GM06990 (cell line): ENCODE measurements around the gene SH2D7.

Experiments
- DNase-seq: peaks from one replicate; pipeline ENCODE4 v3.0.0-alpha.2; 2011; ENCODE audit not compliant: insufficient read length; ENCODE audit errors: extremely low read depth
- H3K27me3 ChIP-seq: replicated peaks from 2 replicates; pipeline ENCODE4 v1.6.0; 2011; ENCODE audit warnings: low read length; ENCODE audit not compliant: control insufficient read depth, insufficient read depth
- H3K36me3 ChIP-seq: 2 replicates; pipeline ENCODE4 v1.5.1; 2011; ENCODE audit warnings: low read length; ENCODE audit not compliant: control insufficient read depth, insufficient read depth
- H3K4me3 ChIP-seq: replicated peaks from 2 replicates; pipeline ENCODE4 v1.5.1; 2011; ENCODE audit warnings: low read depth, mild to moderate bottlenecking, control low read depth, low read length
- CTCF ChIP-seq: IDR thresholded peaks from 2 replicates; pipeline ENCODE4 v1.5.1; 2011; ENCODE audit warnings: low read length, control low read depth, mild to moderate bottlenecking, inconsistent platforms; ENCODE audit not compliant: insufficient read depth, poor library complexity, severe bottlenecking

Gene SH2D7

DNA sequence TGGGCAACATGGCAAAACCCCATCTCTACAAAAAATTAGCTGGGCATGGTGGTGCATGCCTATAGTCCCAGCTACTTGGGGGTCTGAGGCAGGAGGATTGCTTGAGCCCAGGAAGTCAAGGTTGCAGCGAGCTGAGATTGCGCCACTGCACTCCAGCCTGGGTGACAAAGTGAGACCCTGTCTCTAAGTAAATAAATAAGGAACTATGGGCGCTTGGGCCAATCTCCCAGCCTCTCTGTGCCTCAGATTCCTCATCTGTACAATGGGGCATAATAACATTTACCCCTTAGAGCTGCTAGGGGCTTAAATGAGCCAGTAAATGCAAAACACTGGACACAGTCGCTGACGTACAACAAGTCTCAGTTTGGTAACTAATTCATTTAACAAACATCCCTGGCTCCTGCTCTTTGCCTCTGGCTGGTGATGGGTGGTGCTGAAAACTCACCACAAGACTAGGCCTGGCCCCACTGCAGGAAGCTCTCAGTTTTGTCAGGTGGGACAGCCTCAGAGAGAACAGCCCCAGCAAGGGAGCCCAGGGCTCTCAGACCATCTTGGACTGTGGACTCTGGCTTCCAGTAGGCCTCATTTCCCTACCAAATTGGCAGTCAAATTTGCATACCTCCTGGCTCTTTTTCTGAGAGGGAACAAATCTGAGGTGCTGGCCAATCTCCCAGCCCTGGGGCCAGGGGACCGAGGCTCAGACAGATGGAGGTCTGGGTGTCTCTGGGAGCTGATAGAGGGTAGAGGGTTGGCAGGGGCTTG lies 8.5 kb upstream of the SH2D7 start:
- no peaks in the 10 kb centered on the region for H3K27me3 ChIP-seq
- no peak for DNase-seq
- H3K36me3 ChIP-seq, result no peaks in the 10 kb centered on the region
- no peak for TF ChIP-seq CTCF
- no peak overlapping the region for H3K4me3 ChIP-seq

- Histone ChIP-seq H3K27me3 (no peaks in the 10 kb centered on the region), H3K4me3 (no peak overlapping the region), H3K36me3 (no peaks in the 10 kb centered on the region)
- no peak for TF ChIP-seq CTCF
- DNase-seq, result no peak
Observed at GRCh38 chr15:78084449-78084750, 8.0 kb upstream of the SH2D7 start.

DNA sequence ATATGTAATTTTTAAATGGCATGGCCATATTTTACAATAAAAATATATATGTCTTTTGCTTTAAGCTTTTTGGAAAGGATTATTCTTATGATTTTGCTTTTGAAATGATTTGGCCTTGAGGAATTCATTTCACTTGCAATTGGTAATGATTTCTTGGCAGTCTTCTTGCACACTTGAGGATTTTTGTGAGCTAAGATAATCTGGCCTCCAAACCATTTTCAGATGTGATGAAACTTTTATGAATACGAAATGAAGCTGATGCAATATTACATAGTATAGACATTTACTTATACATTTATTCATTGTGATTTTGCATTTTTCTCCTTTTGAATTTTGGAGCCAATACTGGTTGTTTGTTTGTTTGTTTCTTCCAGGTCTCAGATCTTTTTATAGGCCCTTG lies 6.4 kb upstream of the SH2D7 start:
- no peak for DNase-seq
- no peak for TF ChIP-seq CTCF
- H3K36me3 ChIP-seq, result no peaks in the 10 kb centered on the region
- no peaks in the 10 kb centered on the region for H3K27me3 ChIP-seq
- H3K4me3 ChIP-seq, result no peak overlapping the region

DNA sequence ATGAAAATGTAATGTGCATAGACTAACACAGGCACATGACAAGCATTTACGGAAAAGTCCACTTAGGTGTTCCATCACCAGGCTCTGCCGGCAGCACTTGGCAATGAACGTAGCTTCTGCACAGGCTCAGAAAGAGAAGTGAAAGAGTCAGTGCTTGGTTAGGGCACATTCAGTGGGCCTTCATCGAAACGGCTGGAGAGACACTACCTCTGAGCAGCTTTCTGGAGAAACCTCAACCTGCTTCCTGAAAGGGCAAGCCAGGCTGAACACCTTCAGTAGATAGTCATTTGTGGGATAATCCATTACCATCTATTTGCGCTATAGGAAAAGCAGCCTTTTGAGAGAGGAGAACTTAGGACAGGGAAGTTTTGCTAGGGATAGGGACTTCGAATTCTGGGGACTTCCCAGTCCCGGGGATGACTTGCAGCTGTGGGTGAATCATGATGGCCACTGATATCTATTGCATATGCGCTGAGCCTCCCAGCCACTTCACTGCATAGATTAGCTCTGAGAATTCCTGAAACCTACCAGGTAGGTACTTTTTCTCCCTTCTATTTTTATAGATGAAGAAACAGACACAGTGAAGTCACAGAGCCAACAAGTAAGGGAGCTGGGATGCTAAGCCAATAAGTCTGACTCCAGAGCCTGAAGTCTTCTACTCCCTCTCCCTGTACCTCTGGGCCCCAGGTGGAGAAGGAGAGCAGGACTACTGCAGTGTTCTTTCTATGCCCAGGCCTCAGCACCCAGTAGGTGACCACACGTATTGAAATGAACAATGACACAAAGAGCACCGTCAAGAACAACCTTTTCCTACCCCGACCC lies 4.2 kb upstream of the SH2D7 start:
- TF ChIP-seq CTCF, result no peak
- DNase-seq, result no peak
- Histone ChIP-seq H3K4me3 (no peak overlapping the region), H3K27me3 (no peaks in the 10 kb centered on the region), H3K36me3 (no peaks in the 10 kb centered on the region)

GRCh38 chr15:78088773-78089080 lies 3.6 kb upstream of the SH2D7 start:
- Histone ChIP-seq H3K27me3 (no peaks in the 10 kb centered on the region), H3K4me3 (no peak overlapping the region), H3K36me3 (no peaks in the 10 kb centered on the region)
- no peak for DNase-seq
- no peak for TF ChIP-seq CTCF
